Large intestine (tissue), 3 donors: Measurements from ENCODE around the gene TBC1D2B. TPM values are rescaled to one million over a fixed set of nuclear protein-coding genes. Genes with fewer than 3 reads are reported as not detected.

Source experiments
- DNase-seq, 2 donors: peaks; one replicate each; pipeline versions ENCODE4 v3.0.0 to v3.0.0-alpha.2; 2013
- H3K27ac ChIP-seq: one replicate; pipeline ENCODE4 v1.5.1; 2013; ENCODE audit warnings: low read length
- H3K27me3 ChIP-seq: 2 replicates; pipeline ENCODE4 v1.6.1; 2013; ENCODE audit warnings: low read length; ENCODE audit not compliant: control insufficient read depth, insufficient read depth
- H3K36me3 ChIP-seq: 2 replicates; pipeline ENCODE4 v1.6.1; 2013; ENCODE audit warnings: low read length; ENCODE audit not compliant: control insufficient read depth, insufficient read depth
- H3K4me1 ChIP-seq: one replicate; pipeline ENCODE4 v1.6.1; 2013; ENCODE audit warnings: low read length; ENCODE audit not compliant: control insufficient read depth, insufficient read depth
- H3K4me3 ChIP-seq: one replicate; pipeline ENCODE4 v1.5.1; 2013; ENCODE audit warnings: low read length
- H3K9me3 ChIP-seq: one replicate; pipeline ENCODE4 v1.6.1; 2013; ENCODE audit warnings: mild to moderate bottlenecking, low read depth, low read length, moderate library complexity; ENCODE audit not compliant: control insufficient read depth
- WGBS: methylation state at CpG from one replicate; pipeline ENCODE4 v1.1.5; 2013; ENCODE audit warnings: low lambda C conversion rate; ENCODE audit not compliant: insufficient coverage; 5-methylcytosine and 5-hydroxymethylcytosine counted together
- polyA plus RNA-seq: library from polyadenylated mRNA; unstranded; fragments of 120-200 nt; gene quantifications from one replicate; pipeline ENCODE4 v1.2.1, GENCODE V29; 2013

TBC1D2B gene
- polyA plus RNA-seq, 1 donor, result 44.6 TPM

DNA sequence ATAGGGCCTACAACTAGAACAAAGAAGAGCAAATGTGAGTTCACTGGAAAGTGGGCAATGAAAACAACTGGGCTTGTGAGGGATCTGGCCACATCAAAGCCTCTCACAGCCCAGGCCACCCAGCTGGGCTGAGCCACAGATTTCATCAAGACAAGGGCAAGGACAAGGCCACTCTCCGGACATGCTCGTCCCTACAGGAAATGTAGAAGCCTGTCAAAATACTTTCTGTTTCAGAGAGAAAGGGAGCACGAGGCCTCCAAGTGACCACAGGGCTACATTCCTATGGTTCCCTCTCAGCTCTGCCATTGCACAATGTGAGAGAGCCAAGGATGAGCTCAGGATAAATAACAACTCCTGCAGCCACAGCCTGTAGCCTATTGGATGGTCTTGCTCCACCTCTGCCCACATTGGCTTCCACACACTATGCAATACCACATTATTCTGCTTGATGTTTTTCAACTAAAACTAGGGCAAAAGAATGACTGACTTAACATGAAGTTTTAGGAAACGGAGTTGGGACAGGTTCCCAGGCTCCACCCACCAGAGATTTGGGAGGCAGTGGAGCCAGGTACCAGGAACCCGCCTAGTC lies 12.1 kb downstream of the TBC1D2B start:
- DNase-seq, result peak; percentile 81 to 85
- Histone ChIP-seq H3K27me3 (no peaks in the 10 kb centered on the region), H3K9me3 (no peaks in the 10 kb centered on the region), H3K4me1 (peaks cover 73% of the 10 kb centered on the region), H3K36me3 (no peaks in the 10 kb centered on the region), H3K4me3 (no peak overlapping the region), H3K27ac (peak overlapping the region; percentile 73)
- no CpG with 5 or more reads among the region's 5 CpGs for WGBS

DNA sequence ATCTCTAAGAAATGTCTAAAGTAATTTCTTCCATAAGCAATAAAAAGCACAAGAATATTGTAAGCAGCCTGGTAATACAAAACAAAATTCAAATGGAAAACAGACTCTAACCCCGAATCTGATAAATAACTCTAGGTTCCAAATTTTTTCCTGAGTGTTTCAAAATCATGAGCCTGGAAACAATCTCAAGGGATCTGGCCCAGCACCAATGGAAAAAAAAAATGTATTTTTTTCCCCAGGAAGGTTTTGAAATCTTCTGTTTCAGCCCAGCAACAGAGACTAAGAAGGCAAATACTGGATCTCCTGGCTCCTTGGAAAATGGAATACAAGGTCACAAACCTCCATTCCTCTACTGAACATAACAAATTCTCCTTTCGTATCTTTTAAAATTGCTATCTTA lies 13.0 kb downstream of the TBC1D2B start:
- Histone ChIP-seq H3K4me3 (no peak overlapping the region), H3K9me3 (no peaks in the 10 kb centered on the region), H3K27me3 (no peaks in the 10 kb centered on the region), H3K36me3 (no peaks in the 10 kb centered on the region), H3K27ac (peak overlapping the region; percentile 73), H3K4me1 (peaks cover 66% of the 10 kb centered on the region)
- WGBS, result 100% methylated on average over 1 of the region's 2 CpGs
- no peak for DNase-seq

DNA sequence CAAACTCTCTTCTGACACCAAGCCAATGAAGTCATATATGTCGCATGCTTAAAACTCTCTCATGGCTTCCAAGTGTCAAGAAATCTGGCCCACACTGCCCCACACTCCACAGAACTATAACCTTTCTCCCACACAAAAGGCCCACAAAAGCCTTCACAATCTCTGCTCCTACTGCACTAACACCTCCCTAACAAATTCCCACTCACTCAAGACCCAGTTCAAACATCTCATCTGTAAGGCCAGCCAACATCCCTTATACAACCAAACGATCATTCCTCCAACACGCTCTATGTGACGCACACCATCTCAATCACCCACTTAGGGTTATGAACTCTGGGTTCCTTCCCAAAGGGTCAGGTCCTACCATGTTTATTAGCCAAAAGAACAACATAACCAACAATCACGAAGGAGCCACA lies 13.5 kb downstream of the TBC1D2B start:
- whole genome bisulfite sequencing, result no CpG with 5 or more reads among the region's 5 CpGs
- no peak for DNase-seq
- Histone ChIP-seq H3K27ac (peak overlapping the region; percentile 7), H3K36me3 (no peaks in the 10 kb centered on the region), H3K27me3 (no peaks in the 10 kb centered on the region), H3K9me3 (no peaks in the 10 kb centered on the region), H3K4me1 (peaks cover 65% of the 10 kb centered on the region), H3K4me3 (no peak overlapping the region)

DNA sequence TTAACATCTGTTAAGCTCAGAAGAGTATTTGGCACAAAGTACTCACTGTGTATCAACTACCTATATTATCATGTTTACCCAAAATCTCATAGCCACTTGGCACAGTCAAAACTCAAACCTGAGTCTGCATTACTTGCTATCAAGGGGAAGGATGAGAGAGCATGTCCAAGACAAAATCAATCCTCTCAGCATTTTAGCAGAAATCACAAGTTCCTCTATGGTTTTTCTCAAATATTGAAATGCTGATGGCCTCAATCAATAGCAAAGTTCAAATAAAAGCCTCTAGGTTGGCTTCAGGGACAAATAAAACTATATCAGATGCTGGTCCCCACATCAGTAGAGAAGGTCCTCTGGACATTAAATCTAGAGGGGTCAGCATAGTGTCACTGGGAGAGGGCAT lies 14.3 kb downstream of the TBC1D2B start:
- H3K4me3 ChIP-seq, result no peak overlapping the region
- H3K27me3 ChIP-seq, result no peaks in the 10 kb centered on the region
- peaks cover 63% of the 10 kb centered on the region for H3K4me1 ChIP-seq
- H3K9me3 ChIP-seq, result no peaks in the 10 kb centered on the region
- H3K36me3 ChIP-seq, result no peaks in the 10 kb centered on the region
- H3K27ac ChIP-seq, result no peak overlapping the region
- DNase-seq, result no peak

DNA sequence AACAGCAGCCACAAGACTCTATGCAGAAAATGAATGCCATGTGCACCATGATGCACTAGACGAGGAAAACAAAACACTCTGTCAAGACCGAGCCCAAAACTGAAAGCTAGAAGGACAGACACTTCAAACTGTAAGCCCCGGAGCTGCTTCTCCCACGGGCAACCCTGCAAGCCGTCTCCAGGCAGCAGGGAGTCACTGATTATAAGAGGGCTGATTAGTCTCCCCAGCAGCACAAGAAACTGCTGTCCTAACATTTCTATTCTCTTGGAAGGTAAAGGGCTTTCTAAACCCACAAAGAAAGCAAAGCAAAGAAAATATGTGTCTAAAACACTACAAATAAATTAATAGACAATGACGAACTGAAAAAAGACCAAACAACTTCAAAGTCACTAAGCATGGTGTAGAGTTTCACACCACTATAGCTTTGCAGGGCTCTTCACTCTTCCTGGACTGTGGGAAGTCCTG lies 15.5 kb downstream of the TBC1D2B start:
- Histone ChIP-seq H3K4me3 (no peak overlapping the region), H3K9me3 (no peaks in the 10 kb centered on the region), H3K36me3 (no peaks in the 10 kb centered on the region), H3K27ac (peak overlapping the region; percentile 42), H3K4me1 (peaks cover 63% of the 10 kb centered on the region), H3K27me3 (no peaks in the 10 kb centered on the region)
- peak in 1 of 2 donors; percentile 51 for DNase-seq
- WGBS, result 40% methylated on average over 1 of the region's 6 CpGs

DNA sequence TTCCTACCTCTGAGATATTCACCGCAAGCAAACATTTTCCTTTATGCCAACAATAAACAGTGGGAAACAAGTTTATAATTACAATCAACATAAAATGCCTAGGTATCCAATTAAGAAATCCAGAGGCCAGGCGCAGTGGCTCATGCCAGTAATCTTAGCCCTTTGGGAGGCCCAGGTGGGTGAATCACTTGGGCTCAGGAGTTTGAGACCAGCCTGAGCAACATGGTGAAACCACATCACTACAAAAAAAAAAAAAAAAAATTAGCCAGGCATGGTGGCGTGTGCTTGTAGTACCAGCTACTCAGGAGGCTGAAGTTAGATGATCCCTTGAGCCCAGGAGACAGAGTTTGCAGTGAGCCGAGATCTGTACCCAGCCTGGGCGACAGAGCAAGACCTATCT lies 17.3 kb downstream of the TBC1D2B start:
- DNase-seq, result no peak
- no peak overlapping the region for H3K27ac ChIP-seq
- no peak overlapping the region for H3K4me3 ChIP-seq
- no CpG with 5 or more reads among the region's 5 CpGs for WGBS
- no peaks in the 10 kb centered on the region for H3K9me3 ChIP-seq
- H3K36me3 ChIP-seq, result no peaks in the 10 kb centered on the region
- H3K27me3 ChIP-seq, result no peaks in the 10 kb centered on the region
- peaks cover 64% of the 10 kb centered on the region for H3K4me1 ChIP-seq

DNA sequence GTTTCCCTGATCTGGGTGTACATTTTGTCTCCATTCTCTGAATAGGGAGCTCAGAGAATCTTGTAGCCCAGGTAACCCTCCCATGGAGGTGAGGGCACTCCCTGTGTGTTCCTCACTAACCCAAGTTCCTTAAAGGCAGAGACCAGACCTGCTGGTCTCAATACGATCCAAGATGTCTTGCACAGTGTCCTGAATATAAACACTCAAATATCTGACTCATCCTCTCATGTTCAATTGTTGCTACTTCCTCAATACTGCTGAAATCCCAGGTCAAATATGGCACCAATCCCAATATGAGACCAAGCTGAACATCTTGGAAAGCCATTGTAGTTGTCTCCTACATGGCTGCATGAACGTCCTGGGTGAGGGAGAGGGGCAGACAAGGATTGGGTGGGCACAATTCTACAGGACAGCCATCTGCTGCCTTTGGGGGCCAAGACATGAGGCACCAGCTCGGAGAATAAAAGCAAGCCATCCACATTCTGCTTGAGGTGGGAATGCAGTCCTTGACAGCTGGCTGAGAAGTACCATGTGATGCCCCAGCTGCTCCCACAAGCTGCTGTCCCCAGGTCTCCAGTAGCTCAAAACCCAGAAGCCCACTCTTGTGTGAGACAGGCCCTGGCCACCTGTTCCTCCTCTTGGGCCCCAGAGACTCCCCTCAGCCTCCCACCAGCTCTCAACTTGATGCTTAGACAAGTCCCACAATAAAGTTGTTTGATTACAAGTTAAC lies 18.2 kb downstream of the TBC1D2B start:
- Histone ChIP-seq H3K36me3 (no peaks in the 10 kb centered on the region), H3K4me1 (peaks cover 59% of the 10 kb centered on the region), H3K4me3 (no peak overlapping the region), H3K27me3 (no peaks in the 10 kb centered on the region), H3K9me3 (no peaks in the 10 kb centered on the region), H3K27ac (no peak overlapping the region)
- no peak for DNase-seq
- WGBS, result no CpG with 5 or more reads among the region's 3 CpGs

DNA sequence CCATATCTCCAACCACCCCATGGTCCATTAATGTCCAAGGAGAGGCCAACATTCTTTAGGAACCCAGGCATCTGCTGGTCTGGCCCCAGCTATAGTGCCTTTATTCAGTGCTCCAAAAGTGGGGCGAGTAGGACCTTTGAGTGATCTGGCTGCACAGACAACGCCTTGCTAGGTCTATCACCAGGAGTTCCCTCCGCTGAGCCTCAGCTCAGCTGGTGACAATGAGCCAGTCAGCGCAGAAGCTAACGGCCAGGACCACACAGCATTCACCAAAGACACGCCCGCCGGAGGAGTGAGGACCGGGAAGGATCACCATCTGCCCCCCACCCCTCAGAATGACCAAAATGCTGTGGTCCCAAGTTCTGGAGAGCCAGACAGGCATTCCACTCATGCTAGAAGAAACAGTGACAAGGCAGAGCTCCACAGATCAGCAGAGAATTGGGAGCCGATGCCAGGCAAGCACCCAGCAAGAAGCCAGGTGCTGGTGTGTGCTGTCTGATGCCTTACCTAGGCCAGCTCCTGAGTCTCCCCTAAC lies 19.0 kb downstream of the TBC1D2B start:
- WGBS, result no CpG with 5 or more reads among the region's 10 CpGs
- Histone ChIP-seq H3K36me3 (peaks cover 5% of the 10 kb centered on the region), H3K4me1 (peaks cover 57% of the 10 kb centered on the region), H3K27ac (no peak overlapping the region), H3K27me3 (no peaks in the 10 kb centered on the region), H3K4me3 (no peak overlapping the region), H3K9me3 (no peaks in the 10 kb centered on the region)
- no peak for DNase-seq

DNA sequence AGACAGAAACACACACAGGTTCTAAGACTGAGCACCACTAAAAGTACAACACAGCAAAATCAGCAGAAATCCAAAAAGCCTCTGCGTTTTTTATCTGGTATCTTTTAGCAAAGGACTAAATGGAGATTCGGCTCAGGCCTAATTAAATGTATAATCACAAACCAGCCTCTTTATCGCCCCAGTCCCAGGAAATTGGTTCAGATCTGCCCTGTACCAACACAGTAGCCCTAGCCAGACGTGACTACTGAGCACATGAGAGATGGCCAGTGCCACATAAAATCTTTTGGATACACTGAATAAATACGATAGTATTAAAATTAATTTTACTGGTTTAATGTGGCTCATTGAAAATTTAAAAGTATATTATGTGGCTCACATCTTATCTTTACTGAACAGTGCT lies 19.7 kb downstream of the TBC1D2B start:
- Histone ChIP-seq H3K27me3 (no peaks in the 10 kb centered on the region), H3K4me1 (peaks cover 62% of the 10 kb centered on the region), H3K4me3 (no peak overlapping the region), H3K27ac (peak overlapping the region; percentile 66), H3K36me3 (peaks cover 11% of the 10 kb centered on the region), H3K9me3 (no peaks in the 10 kb centered on the region)
- DNase-seq, result no peak
- WGBS, result 100% methylated on average over 1 of the region's 5 CpGs

DNA sequence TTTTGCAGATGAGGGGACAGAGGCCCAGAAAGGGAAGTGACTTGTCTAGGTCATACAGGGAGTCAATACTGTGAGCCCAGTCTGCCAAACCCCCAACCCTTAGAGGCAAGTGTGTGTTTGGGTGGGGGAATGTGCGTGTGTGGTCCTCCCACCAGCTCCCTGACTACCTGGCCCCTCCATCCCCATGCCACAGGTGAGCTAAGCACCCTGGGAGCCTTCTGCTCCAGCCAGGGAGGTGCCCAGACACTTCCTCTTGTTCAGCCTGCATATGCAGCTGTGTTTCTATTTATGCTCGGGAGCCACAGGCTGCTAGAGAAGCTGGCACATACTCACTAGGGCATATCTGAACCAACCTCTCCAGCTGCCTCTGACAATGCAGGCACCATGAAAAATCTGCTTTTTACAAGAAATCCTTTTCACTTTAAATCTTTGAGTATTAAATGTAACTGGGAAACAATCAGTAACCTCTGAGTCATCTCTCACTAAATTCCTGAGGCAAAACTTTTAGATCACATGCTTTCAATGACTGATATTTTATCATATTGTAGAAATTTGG lies 20.7 kb downstream of the TBC1D2B start:
- peak in 1 of 2 donors; percentile 50 for DNase-seq
- H3K27ac ChIP-seq, result peak overlapping the region; percentile 66
- no peaks in the 10 kb centered on the region for H3K27me3 ChIP-seq
- no peak overlapping the region for H3K4me3 ChIP-seq
- H3K9me3 ChIP-seq, result no peaks in the 10 kb centered on the region
- peaks cover 64% of the 10 kb centered on the region for H3K4me1 ChIP-seq
- WGBS, result no CpG with 5 or more reads among the region's 2 CpGs
- peaks cover 11% of the 10 kb centered on the region for H3K36me3 ChIP-seq
